ENCODE measurements around the gene MAP3K4. TPM values are rescaled to one million over a fixed set of nuclear protein-coding genes. Genes with fewer than 3 reads are reported as not detected.

The MAP3K4 gene
- total RNA-seq = 42.4 and 42.9 TPM in 2 replicates

- intact Hi-C loops (cut with micrococcal nuclease) = loop anchor here (1.0 to 5.0 kb wide), 13 partner anchors 35 to 1736 kb away; partner anchors contain the start of genes ACAT2, AGPAT4, PACRG and PRKN
Observed at GRCh38 chr6:160991406-160992060, at the start of gene MAP3K4. Gene MAP3K4, plus strand, starts transcription at chr6:160991769. Its CDS starts 163 bp downstream, at chr6:160991932.

- intact Hi-C loops (cut with micrococcal nuclease) = no loop called here
Observed at GRCh38 chr6:160943997-160944396, 47.6 kb upstream of the MAP3K4 start.

- intact Hi-C loops (cut with micrococcal nuclease) = no loop called here
Observed at GRCh38 chr6:160945516-160946177, 45.9 kb upstream of the MAP3K4 start.

GRCh38 chr6:160949531-160949930 is 42.0 kb upstream of the MAP3K4 start:
- intact Hi-C loops (cut with micrococcal nuclease) = no loop called here

- intact Hi-C loops (cut with micrococcal nuclease) = no loop called here
Observed at GRCh38 chr6:160950507-160950906, 41.1 kb upstream of the MAP3K4 start.

GRCh38 chr6:160951187-160952030 is 40.2 kb upstream of the MAP3K4 start:
- intact Hi-C loops (cut with micrococcal nuclease) = no loop called here

GRCh38 chr6:160952633-160953281 is 38.8 kb upstream of the MAP3K4 start:
- intact Hi-C loops (cut with micrococcal nuclease) = no loop called here

GRCh38 chr6:160955508-160956295 is 35.9 kb upstream of the MAP3K4 start:
- intact Hi-C loops (cut with micrococcal nuclease) = no loop called here

GRCh38 chr6:160956300-160957035 is 35.1 kb upstream of the MAP3K4 start:
- intact Hi-C loops (cut with micrococcal nuclease) = no loop called here

- intact Hi-C loops (cut with micrococcal nuclease) = no loop called here
Observed at GRCh38 chr6:160959726-160960435, 31.7 kb upstream of the MAP3K4 start.

- intact Hi-C loops (cut with micrococcal nuclease) = no loop called here
Observed at GRCh38 chr6:160960839-160961238, 30.7 kb upstream of the MAP3K4 start.

GRCh38 chr6:160962835-160963623 is 28.5 kb upstream of the MAP3K4 start:
- intact Hi-C loops (cut with micrococcal nuclease) = no loop called here

- intact Hi-C loops (cut with micrococcal nuclease) = no loop called here
Observed at GRCh38 chr6:160963651-160964050, 27.9 kb upstream of the MAP3K4 start.

- intact Hi-C loops (cut with micrococcal nuclease) = no loop called here
Observed at GRCh38 chr6:160965893-160966292, 25.7 kb upstream of the MAP3K4 start.

GRCh38 chr6:160966493-160967229 is 24.9 kb upstream of the MAP3K4 start:
- intact Hi-C loops (cut with micrococcal nuclease) = no loop called here

- intact Hi-C loops (cut with micrococcal nuclease) = no loop called here
Observed at GRCh38 chr6:160967351-160967750, 24.2 kb upstream of the MAP3K4 start.

- intact Hi-C loops (cut with micrococcal nuclease) = no loop called here
Observed at GRCh38 chr6:160967833-160968232, 23.7 kb upstream of the MAP3K4 start.

GRCh38 chr6:160971171-160971570 is 20.4 kb upstream of the MAP3K4 start:
- intact Hi-C loops (cut with micrococcal nuclease) = no loop called here

All from T-helper 1 cell treated with Interleukin-12 subunit alpha and Interleukin-12 subunit beta and Interleukin-4 antibody, amounts not matched to agents 30 ng/mL and 1 ng/mL, for 36 hours (primary cell).